ENCODE data around the gene SRRM5.
A peak's percentile ranks its signal among the peaks of the same experiment; 100 is the strongest.

Gene SRRM5

DNA sequence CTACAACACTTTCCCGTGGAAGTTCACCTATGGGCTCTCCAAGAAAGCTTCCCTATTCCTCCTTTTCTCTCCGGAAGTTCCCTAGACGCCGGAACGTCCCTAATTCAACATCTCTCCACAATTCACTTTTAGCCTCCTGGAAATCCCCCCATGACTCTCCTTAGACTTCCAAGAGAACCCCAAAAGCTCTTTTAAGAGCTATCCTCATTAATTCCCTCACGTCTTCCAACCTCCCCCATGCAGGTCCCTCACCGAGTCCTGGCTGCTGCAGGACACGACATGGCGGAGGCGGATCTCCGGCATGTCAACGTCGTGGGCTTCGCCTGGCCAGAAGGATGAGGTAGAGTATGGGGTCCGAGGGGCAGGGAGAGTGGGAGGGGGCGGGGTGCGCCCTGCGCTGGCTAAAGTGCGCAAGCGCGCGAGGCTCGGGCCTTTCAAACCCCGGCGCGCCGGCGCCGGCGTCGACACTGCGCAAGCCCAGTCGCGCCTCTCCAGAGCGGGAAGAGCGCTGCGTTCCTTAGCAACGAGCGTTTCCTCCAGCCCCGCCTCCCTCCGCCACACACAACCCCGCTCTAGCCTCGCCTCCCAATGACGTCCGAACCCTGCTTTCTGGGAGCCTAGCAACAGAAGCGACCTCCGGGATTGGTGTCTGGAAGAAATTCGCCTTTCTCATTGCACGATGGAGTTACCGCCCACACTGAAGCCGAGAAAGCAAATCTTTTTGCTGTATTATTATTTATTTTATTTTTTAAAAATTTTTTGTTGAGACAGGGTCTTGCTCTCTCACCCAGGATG lies 36.5 kb upstream of the SRRM5 start, which contains the start of the genes PINLYP and XRCC1:
TSS of gene PINLYP (plus strand) at position 646 of the 795 bp plus-strand sequence. CDS start 1,391 bp downstream, outside the sequence.
TSS of gene XRCC1 (minus strand) at position 372 of the 795 bp plus-strand sequence. CDS start at position 303, 69 bp downstream.
- H3K4me1 ChIP-seq (ENCODE audit: insufficient read depth, poor library complexity, severe bottlenecking) = peaks cover 9% of the 10 kb centered on the region
- peaks cover 16% of the 10 kb centered on the region for H3K36me3 ChIP-seq (ENCODE audit: low read depth)
- TF ChIP-seq, protein P1, sequence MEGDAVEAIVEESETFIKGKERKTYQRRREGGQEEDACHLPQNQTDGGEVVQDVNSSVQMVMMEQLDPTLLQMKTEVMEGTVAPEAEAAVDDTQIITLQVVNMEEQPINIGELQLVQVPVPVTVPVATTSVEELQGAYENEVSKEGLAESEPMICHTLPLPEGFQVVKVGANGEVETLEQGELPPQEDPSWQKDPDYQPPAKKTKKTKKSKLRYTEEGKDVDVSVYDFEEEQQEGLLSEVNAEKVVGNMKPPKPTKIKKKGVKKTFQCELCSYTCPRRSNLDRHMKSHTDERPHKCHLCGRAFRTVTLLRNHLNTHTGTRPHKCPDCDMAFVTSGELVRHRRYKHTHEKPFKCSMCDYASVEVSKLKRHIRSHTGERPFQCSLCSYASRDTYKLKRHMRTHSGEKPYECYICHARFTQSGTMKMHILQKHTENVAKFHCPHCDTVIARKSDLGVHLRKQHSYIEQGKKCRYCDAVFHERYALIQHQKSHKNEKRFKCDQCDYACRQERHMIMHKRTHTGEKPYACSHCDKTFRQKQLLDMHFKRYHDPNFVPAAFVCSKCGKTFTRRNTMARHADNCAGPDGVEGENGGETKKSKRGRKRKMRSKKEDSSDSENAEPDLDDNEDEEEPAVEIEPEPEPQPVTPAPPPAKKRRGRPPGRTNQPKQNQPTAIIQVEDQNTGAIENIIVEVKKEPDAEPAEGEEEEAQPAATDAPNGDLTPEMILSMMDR (IDR thresholded peaks at IDR 0.05; ENCODE audit: poor library complexity, severe bottlenecking) = no peak
- DNase-seq (ENCODE audit: low spot score) (peak; percentile 98), ATAC-seq (ENCODE audit: low read depth) (peak; percentile 97)
- H3K9me3 ChIP-seq (ENCODE audit: severe bottlenecking) = no peaks in the 10 kb centered on the region
- H3K27me3 ChIP-seq (ENCODE audit: insufficient read depth, poor library complexity, severe bottlenecking) = no peaks in the 10 kb centered on the region
- peak within 1 kb of the TSS; percentile 45 for H3K27ac ChIP-seq (ENCODE audit: poor library complexity, severe bottlenecking)
- peak within 1 kb of the TSS; percentile 65 for H3K4me3 ChIP-seq (ENCODE audit: severe bottlenecking)

DNA sequence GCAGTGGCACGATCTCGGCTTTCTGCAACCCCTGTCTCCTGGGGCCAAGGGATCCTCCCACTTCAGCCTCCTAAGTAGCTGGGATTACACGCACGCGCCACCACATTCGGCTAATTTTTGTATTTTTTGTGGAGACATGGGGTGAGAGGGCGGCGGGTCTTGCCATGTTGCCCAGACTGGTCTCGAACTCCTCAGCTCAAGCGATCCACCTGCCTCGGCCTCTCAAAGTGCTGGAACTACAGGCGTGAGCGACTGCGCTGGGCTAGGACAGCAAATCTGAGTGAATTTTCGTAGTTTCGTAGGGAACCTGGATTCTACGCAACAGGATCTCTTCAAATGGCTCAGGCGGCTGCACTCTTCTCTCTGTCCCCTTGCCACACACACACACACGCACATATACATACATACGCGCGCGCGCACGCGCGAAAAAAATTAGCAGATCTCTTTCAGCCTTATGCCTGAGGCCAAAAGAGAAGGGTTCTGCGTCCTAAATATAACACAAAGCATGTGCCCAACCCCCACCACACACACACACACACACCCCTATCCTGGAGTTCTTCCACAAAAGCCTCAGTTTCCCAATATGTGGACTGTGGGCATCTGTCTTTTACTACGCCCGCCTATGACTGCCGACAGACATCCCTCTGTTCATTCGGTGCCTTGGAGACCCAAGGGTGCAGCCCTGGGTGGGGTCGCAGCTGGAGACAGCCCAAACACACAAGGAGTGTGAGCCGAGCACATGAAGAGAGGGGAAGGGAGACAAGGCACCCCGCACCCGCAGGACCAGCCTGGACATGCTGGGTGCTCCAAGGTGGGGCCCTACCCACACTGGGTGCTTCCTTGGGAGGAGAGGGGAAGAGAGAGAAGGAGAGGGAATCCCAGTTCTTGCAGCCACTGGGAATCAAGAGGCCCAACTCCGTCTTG lies 35.7 kb upstream of the SRRM5 start:
- no peak for DNase-seq (ENCODE audit: low spot score)
- TF ChIP-seq, protein P1 (IDR thresholded peaks at IDR 0.05; ENCODE audit: poor library complexity, severe bottlenecking) = no peak
- H3K9me3 ChIP-seq (ENCODE audit: severe bottlenecking) = no peaks in the 10 kb centered on the region
- ATAC-seq (ENCODE audit: low read depth) = no peak
- peak overlapping the region; percentile 65 for H3K4me3 ChIP-seq (ENCODE audit: severe bottlenecking)
- H3K27ac ChIP-seq (ENCODE audit: poor library complexity, severe bottlenecking) = no peak overlapping the region
- H3K36me3 ChIP-seq (ENCODE audit: low read depth) = peaks cover 16% of the 10 kb centered on the region
- H3K4me1 ChIP-seq (ENCODE audit: insufficient read depth, poor library complexity, severe bottlenecking) = peaks cover 9% of the 10 kb centered on the region
- H3K27me3 ChIP-seq (ENCODE audit: insufficient read depth, poor library complexity, severe bottlenecking) = no peaks in the 10 kb centered on the region

DNA sequence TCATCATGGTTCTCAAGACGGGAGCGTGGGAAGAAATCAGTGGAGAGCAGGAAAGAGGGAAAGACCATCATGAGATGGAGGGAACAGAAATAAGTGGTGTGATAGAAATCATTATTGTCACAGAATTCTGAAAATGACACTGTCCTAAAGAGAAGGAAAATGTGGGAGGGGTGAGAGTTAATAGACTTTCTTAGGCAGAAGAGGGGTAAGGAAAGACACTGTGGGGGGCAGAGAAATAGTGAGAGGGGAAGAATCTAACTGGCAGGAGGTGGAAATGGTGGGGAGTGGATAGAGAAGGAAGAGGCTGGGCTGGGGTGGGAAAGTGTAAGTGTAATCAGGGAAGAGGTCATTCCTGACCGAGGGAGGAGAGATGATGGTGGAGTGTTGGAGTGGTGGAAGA lies 33.1 kb upstream of the SRRM5 start:
- H3K36me3 ChIP-seq (ENCODE audit: low read depth) = peaks cover 4% of the 10 kb centered on the region
- no peak overlapping the region for H3K4me3 ChIP-seq (ENCODE audit: severe bottlenecking)
- H3K9me3 ChIP-seq (ENCODE audit: severe bottlenecking) = no peaks in the 10 kb centered on the region
- peaks cover 9% of the 10 kb centered on the region for H3K4me1 ChIP-seq (ENCODE audit: insufficient read depth, poor library complexity, severe bottlenecking)
- no peaks in the 10 kb centered on the region for H3K27me3 ChIP-seq (ENCODE audit: insufficient read depth, poor library complexity, severe bottlenecking)
- TF ChIP-seq, protein P1 (IDR thresholded peaks at IDR 0.05; ENCODE audit: poor library complexity, severe bottlenecking) = no peak
- no peak overlapping the region for H3K27ac ChIP-seq (ENCODE audit: poor library complexity, severe bottlenecking)
- ATAC-seq (ENCODE audit: low read depth) = no peak
- DNase-seq (ENCODE audit: low spot score) = no peak

DNA sequence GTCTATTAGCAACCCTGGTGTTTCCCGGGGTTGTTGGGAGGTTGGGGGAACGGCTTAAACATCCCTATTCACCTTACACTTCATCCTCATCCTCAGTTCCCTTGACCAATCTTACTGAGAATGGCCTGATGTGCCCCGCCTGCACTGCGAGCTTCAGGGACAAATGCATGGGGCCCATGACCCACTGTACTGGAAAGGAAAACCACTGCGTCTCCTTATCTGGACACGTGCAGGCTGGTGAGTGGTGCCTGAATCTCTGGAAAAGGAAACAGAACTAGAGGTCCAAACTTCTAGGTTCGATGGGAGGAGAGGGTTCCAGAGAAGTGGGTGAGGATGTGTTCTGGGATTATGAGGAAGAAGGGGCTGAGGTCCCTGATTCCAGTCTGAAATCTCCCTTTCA lies 30.4 kb upstream of the SRRM5 start:
- ATAC-seq (ENCODE audit: low read depth) (no peak), DNase-seq (ENCODE audit: low spot score) (no peak)
- Histone ChIP-seq H3K9me3 (ENCODE audit: severe bottlenecking) (no peaks in the 10 kb centered on the region), H3K27ac (ENCODE audit: poor library complexity, severe bottlenecking) (no peak overlapping the region), H3K4me3 (ENCODE audit: severe bottlenecking) (no peak overlapping the region), H3K36me3 (ENCODE audit: low read depth) (no peaks in the 10 kb centered on the region), H3K27me3 (ENCODE audit: insufficient read depth, poor library complexity, severe bottlenecking) (no peaks in the 10 kb centered on the region), H3K4me1 (ENCODE audit: insufficient read depth, poor library complexity, severe bottlenecking) (peaks cover 1% of the 10 kb centered on the region)
- TF ChIP-seq, protein P1 (IDR thresholded peaks at IDR 0.05; ENCODE audit: poor library complexity, severe bottlenecking) = no peak

Data from RWPE2 (cell line).